Stimulated activated CD8-positive, alpha-beta memory T cell treated with anti-CD3 and anti-CD28 coated beads, Interleukin-12 subunit alpha, Interleukin-12 subunit beta, amount 100 ng/mL, for 1 hour (primary cell): ENCODE data around the gene LY86.
A peak's percentile ranks its signal among the peaks of the same experiment; 100 is the strongest.
"Not testable (repeated sequence)": the region's sequence is repeated elsewhere in the genome, so short reads cannot be mapped to it uniquely, and the experiment has no call there.

Experiments used
- DNase-seq: peaks from one replicate; pipeline ENCODE4 v3.0.0-alpha.2; 2020; ENCODE audit warnings: low read depth

Gene LY86

DNA sequence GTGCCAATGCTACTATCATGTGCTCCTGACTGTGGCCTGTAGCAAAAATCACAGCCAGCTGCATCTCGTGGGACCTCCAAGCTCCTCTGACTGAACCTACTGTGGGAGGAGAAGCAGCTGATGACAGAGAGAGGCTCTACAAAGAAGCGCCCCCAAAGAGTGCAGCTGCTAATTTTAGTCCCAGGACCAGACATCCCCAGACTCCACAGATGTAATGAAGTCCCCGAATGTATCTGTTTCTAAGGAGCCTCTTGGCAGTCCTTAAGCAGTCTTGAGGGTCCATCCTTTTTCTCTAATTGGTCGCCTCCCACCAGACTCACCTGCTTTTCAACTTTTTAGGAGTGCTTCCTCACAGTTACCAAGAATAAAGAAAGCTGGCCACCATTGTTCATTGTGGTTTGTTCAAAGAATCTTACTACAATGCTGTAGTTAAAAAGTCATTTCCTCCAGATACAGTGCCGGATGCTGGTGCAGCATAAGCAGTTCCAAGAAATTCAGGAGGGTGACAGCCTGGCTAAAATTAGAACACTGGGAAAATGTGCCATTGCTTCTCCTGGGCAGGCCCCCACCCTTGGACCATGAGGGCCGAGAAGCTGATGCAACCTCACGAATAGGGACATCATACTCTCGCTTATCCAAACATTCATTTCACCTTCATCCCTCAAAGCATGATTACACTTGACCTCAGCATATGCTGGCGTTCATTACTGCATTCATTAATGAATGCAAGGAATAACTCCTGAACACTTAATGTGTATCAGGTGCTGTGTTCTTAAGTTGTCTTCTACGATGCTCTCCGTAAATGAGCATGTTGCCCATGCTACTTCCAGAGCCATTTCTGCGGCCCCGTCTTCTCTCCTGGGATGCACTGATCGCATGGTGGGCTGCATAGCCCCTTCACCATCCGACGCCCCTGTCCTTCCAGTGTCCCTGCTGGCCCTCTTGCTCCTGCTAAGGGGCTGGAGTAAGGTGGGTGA, 66.4 kb downstream of the LY86 start:
- DNase-seq: no peak

DNA sequence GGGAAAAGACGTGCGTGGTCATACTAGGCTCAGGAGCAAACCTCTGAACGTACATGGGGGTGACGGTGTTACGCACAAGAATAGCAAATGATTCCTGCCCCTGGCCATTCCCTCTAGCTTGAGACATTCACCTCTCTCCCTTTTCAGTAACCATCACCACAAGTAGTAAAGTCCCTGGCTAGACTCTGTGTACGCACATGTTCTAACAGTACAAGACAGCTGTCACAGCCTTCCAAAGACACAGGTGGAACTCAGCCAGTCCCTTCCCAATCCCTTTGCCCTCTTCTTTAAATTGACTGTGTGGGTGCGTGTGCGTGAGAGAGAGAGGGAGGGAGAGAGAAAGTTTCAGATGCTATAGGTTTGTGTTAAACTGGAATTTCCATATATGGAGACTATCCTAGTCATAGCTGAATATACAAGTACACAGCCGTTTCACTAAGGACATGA, 67.3 kb downstream of the LY86 start:
- DNase-seq: no peak

DNA sequence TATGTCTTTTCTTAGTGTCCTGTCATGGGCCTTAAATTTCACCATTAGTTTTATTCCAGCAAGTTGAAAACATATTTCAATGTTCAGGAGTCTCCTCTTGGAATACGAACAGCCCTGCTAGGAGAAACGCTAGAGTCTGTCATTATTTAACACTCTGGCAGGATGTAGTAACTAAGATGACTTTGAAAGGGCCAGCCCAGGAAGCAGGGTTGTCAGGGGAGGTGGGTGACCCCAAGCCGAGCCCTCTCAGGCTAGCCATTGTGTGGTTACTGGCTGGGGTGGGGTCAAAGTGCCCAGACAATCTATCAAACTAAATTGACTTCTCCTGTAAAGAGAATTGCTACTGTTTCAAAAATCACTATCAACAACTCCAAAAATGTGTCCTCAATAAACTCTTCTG, 67.8 kb downstream of the LY86 start:
- no peak for DNase-seq

DNA sequence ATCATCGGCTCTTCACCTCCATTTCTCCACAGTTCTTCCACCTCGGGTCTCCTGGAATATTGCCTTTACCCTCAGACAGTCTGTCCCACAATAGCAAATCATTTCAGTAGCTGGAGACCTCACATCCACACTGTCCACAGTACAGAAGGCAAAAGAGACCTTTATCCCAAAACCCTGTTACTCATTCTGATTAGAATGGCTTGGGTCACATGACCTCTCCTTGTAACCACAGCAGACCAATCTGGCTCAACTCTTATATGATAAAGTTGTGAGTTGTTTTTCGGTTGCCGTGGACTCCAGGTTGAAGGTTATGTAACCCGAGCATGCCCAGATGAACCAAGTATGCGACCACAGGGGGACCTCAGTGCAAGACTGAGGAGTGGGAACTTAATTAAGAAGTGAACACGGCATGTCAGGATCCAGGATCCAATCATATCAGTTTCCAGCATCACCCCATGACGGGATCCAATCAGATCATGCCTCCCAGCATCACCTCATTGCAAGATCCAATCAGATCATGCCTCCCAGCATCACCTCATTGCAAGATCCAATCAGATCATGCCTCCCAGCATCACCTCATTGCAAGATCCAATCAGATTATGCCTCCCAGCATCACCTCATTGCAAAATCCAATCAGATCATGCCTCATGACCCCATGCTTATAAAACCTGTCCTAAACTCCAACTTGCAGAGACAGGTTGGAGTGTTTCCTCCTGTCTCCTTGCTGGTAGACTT, 68.7 kb downstream of the LY86 start:
- DNase-seq: no peak

DNA sequence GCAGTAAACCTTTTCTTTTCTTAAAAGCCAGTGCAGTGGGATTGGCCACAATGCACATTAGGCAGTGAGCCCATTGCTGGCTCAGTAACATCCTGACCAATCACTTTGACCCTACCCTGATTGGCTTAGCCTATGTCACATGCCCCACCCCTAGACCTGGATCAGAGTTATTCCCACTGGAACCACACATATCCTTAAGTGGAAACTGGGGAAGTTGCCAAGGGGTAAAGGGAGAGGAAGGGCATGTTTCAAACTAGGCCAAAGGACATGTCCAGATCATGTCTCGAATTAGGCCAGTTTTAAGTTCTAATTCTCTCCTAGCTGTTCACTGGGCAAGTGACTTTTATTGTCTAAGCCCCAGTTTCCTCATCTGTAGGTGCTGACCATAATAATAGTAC, 69.3 kb downstream of the LY86 start:
- no peak for DNase-seq

DNA sequence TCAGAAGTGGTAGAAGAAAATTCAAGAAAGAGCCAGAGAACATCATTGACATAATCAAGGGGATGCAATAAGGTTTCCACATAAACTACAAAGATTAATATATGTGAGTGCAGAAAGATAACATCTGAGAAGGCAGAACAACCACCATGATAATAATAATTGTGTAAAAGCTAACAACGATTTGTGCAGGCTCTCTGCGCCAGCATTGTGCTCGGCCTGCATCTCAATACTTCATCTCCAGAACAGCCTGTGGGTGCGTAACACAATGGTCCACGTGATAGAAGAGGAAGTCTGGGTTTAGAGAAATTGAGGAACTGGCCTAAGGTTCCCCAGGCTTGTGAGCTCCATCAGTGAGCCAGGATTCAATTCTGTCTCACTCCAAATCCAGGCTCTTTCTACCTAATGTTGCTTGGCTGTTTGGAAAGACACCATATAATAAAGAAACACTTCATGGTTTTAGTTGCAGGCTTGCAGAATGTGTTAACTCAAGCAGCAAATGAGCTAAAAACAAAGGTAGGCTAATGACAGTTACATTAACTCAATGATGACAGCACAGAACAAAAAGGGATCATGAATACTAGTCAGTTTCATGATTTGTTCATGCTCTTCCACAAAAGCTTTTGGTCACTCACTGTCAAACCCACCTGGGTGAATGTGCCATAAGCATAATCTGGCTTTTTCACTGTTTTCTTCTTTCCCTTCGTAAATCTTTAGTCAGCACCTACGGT, 71.2 kb downstream of the LY86 start:
- no peak for DNase-seq

DNA sequence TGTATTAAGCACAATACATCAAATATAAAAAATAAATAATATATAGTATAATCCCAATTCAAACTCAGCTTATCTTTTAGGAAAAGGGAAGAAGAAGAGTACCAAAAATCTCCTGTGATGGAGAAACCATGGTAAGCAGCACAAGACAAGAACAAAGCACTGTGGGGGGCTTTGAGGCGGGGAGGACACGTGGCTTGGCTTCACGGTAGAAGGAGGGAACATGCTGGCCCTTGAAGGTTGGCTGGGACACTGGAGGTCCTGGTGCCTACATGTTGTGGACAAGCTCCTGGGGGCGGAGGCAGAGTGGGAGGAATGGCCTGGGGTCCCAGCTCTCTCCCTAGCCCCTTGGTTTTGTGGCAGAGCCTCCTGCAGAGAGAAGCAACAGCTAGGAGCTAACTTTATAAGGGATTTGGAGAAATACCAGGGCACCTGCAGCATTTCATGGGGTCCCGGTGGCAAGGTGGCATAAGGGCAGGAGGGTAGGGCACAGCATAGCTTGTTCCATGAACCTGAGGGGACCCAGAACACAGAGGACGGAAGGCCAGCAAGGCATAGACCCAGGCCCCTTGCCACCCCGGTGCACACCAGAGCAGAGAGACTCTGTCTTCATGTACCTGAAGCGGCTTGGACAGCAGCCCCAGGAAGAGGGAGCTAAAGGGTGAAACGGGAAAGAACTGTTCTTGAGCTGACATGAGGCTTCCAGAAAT, 72.0 kb downstream of the LY86 start:
- no peak for DNase-seq

DNA sequence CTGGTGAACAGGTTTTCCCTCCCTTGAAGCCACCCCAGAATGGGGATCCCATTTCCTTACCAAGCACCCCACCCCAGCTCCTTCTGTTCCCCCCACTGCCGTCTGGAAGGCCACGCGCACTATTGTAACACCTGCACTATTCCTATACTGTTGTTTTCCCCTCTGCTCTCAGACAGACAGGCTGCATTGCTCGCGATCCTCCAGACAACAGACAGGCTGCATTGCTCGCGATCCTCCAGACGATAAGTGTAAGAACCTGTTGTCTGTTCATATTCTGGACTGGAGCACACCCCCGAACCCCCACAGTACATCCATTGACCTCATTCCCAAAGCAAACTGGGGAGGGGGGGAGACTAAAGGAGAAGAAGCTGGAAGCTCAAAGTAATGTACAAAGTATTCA, 72.7 kb downstream of the LY86 start:
- no peak for DNase-seq

DNA sequence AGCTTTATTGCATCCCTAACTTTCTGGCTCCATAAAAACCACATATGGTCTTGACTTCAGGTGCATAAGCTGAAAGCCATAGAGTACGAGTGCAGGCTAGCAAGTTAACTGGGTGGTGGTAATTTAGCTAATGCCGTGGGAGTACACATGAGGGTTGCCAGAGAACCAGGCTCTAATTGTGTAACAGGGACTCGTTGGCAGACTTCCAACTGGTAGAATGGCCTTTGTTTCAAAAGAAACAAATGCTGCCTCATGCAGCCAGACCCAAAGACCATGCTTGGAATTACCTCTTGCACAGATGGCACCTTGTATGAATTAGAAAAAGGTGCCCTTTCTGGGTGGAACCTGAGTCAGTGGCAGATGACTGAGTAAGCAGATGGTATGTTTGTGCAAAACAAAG, 73.2 kb downstream of the LY86 start:
- DNase-seq: no peak

DNA sequence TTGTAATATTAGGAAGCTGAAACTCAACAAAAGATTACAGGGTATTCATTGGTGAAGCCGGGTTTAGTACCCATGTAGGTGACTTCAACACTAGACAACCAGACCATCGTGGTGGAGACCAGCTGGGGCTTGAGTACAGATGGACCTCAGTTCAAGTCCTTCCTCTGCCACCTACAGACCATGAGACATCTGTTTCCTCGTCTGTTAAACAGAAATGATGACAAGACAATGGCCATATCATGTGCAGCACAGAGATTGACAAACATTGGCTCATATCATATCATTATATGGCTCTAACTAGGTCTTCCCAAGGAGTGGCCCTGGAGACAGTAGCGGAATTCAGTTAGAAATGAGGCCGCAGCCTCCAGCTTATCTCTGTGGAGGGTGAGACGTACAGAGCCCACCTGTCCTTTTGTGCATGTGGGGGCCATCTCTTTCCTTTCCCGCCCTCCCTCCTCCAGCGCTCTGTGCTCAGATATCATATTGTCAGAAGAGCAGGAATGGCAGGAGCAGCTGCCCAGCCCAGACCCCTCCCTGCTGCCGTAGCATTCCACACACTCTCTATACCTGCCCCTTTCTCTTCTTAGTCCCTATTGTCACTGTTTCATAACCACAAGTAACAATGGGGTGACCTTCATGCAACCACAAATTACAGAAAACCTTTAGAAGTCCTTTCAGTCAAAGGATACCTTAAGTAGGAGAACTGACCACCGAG, 75.1 kb downstream of the LY86 start:
- DNase-seq: no peak

DNA sequence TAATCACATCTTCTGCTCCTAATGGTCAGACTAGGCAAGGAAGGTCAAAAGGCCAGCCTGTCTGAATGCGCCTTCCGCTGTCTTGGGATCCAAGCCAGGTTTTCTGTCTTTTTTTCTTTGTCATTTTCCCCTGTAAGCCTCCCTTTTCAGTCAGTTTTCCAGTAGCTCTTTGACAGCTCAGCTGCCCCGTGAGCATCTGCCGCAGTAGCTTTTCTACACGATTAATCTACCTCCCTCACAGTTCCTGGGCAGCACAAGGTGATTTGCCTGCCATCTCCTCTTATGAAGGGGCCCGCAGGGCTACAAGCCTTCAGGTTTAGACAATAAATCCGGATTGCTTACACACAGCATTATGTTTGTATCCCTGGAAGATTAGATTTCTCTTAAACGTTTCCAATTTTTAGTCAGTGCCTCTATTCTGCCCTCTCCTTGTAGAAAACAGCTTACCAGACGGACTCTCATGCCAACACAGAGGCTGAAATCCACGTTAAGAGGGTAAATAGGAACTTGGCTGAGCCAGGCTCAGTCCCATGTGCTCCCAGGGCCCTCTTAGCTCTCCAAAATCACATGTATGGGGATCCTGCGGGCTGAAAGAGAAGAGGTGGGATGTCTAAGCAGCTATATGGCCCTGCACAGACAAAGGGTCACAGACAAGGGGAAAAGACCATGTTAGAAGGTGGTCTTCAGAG, 77.2 kb downstream of the LY86 start:
- DNase-seq: no peak

DNA sequence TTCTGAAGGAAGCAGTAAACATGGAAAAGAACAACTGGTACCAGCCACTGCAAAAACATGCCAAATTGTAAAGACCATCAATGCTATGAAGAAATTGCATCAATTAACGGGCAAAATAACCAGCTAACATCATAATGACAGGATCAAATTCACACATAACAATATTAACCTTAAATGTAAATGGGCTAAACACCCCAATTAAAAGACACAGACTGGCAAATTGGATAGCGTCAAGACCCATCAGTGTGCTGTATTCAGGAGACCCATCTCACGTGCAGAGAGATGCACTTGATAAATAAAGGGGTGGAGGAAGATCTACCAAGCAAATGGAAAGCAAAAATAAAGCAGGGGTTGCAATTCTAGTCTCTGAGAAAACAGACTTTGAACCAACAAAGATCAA, 81.6 kb downstream of the LY86 start:
- not testable (repeated sequence) for DNase-seq

DNA sequence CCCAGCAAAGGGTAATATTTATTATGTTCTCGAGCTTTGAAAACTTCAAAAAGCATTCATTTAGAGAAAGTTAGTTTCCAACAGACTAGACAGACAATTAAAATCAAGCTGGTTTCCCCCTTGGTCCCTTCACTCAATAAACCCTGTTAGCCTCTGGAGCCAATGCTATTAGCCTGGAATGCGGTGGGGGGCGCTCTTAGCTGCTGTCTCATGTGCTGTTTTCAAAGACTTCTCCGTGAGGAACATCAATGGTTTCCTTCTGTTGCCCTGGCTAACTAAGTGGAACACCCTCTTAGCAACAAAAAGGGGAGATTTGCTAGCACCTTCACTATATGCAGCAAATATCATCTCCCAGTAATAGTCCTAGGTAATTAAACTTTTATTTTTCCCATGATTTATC, 86.4 kb downstream of the LY86 start:
- no peak for DNase-seq

DNA sequence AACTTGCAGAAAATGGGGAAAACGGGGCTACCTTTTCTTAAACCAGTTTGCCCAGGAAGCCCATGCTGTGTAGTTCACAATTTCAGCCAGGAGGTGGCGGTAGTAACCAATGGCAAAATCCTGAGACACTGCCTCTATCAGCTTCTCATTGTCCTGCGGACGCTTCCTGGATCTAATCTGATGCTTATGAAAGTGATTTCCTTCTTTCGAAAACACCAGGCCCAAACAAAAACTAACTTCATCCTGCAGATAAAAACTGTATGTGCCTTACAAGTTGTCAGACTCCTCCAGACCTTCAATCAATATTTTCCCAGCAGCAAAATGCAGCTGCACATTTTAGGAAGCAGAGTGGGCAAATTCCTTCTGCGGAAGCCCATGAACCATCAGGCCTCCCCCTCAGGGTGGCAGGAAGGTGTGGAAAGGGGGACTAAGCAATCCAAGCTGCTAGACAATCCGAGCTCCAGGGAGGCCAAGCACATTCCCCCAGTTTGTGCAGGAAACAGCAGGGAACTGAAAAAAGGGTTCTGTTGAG, 88.5 kb downstream of the LY86 start:
- DNase-seq: peak; percentile 66

DNA sequence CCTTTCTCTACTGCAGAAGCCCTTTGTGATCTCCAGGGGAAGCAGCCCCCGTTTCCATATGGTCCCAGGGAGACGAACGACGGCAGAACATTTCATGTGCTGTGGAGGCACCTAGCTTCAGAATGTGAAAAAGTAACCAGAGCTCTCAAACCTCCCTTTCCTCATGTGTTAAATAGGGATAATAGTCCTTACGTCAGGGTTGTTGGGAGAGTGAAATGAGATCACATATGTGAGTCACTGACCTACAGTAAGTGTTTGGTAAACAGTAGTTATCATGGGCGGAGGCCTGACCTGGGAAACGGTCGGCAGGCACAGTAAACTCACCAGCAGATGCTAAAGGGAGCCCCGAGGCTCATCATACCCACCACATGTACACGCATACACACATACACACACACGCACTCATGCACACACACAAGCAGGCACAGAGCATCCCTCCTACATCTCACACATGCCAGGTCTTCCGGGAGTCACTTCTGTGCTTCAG, 89.7 kb downstream of the LY86 start:
- no peak for DNase-seq

DNA sequence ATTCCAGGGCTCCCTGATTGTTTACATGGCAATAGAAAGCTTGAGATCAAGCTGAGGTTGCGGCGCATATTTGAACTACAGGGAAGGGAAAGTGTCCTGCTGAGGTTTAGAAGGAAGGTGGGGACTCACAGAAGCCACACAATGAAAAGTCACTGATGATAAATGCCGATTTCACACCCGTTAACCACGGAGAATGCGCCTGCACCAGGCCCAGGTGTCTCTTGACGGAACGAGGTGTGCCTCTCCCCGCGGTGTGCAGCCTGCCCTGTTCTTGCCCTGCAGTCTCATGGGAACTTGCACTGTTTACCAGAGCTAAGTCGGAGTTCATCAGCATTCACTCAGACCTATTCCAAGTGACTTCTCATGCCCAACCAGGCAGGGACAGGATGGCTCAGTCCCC, 90.3 kb downstream of the LY86 start:
- DNase-seq: no peak

DNA sequence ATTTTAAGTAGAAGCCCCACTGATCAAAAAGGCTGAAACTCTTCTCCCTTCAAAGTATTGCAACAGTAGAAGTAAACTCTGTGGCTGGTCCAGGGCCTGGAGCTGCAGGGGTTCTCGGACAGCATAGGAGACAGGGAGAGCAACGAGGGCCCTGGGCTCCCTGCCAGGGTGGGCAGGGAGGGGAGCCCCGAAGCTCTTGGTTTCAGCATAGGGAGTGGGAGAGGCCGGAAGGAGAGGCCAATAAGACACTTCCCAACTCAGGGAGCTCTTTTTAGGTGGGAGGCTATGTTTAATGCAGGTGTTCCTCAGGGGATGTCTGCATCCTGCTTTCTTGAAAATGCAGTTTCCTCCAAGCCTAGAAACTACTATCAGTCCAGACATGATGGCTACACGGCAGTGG, 91.1 kb downstream of the LY86 start:
- DNase-seq: no peak

DNA sequence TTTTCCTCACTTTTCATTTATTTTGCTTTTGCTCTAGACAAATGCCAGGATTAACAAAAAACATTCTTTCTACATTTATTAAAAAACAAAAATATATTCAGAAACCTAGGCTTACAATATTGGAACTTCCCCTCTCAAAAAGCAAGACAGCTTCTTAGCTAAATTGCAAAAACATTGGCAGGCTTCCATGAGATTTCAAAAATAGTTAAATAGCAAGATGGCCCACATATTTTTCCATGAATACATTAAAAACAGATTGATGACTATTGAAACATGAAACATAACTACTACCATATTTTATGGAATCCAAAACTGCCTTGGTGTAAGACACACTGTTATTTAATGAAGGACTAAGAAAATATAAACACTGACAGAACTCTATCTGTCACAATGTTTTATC, 92.0 kb downstream of the LY86 start:
- no peak for DNase-seq

DNA sequence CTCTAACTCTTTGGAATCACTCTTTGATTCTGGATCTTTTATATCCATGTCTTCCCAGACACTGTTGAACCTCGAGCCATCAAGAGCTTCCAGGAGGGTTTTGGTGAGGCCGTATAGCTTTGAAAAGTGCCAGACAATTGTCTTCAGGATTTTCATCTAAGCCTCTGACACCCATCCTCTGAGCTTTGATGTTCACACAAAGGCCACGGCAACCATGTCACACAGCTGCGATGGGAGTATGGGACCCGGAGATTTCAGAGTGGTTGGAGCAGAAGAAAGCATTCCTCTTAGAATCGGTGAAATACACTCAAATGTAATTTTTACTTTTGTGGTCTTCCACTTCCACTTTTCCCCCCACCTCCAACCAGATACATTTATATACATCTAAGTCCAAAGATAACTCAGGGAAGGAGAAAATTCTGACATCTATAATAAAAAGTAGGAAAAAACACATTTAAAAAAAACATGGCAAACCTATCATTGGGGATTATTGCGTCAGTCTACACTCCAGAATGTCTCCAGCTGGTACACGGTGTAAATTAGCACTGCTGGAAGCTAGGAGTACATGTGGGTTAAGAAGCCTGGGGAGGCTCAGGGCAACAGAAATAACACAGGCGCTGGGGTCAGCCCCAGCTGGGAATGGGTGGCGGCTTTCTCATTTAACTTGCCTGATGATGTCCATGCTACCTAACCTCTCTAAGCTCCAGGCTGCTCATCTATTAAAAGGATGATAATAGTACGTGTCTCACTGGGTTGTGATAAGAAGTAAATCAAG, 92.7 kb downstream of the LY86 start:
- no peak for DNase-seq
